K562 (cell line): ENCODE measurements around the gene CERS6. TPM values are rescaled to one million over a fixed set of nuclear protein-coding genes. Genes with fewer than 3 reads are reported as not detected.

Source experiments
- ATAC-seq: fragments of 200-7000 bp; cut with Tn5 transposase; 3 replicates; pipeline ENCODE4 v1.9.1; 2020; ENCODE audit warnings: moderate library complexity
- BruUV-seq: library from RNA; stranded (reverse); fragments of 400-500 nt; replicated peaks from 2 replicates; lab custom pipeline; 2021; lab: Mats Ljungman, UMichigan
- CTCF ChIA-PET: fragments of 300-600 bp; formaldehyde crosslinking; extraction: SDS; loops from one replicate; lab custom pipeline; 2021; ENCODE audit warnings: low intra/inter-chr PET ratio; lab: Yijun Ruan, JAX
- POLR2A ChIA-PET: fragments of 300-600, 350-650 bp; sonication (Branson Sonifier 250); formaldehyde crosslinking; extraction: SDS; loops from one replicate; lab custom pipeline; 2021; ENCODE audit warnings: antibody characterized with exemption, inconsistent platforms; lab: Yijun Ruan, JAX
- DNase-seq, 4 experiments: peaks; one replicate each; pipeline versions ENCODE4 v3.0.0 to v3.0.0-alpha.2; 2011 to 2018; ENCODE audit warnings: low spot score in 3 of 4, mixed read lengths in 3 of 4; ENCODE audit errors: extremely low read depth in 1 of 4
- FAIRE-seq: peaks from 2 replicates; lab custom pipeline; 2011; peaks lifted over from hg19 to GRCh38; lab: Jason Lieb, UNC
- H2AFZ ChIP-seq: 2 replicates; pipeline ENCODE4 v1.6.0; 2011; ENCODE audit warnings: low read depth, low read length, control low read depth, inconsistent platforms
- H3K27ac ChIP-seq: fragments of 200-600 bp; 3 replicates; pipeline ENCODE4 v1.8.0; 2011; ENCODE audit warnings: low read depth, mild to moderate bottlenecking, control low read depth, inconsistent platforms, low read length, moderate library complexity, mixed read lengths; ENCODE audit errors: extremely low read depth
- H3K27me3 ChIP-seq, 2 experiments: fragments of 300-600 bp in 1 of 2; 2 replicates in 1 of 2; 3 replicates in 1 of 2; pipeline versions ENCODE4 v1.6.0 to v1.8.0; 2011; ENCODE audit warnings: inconsistent platforms in 2 of 2, low read length in 2 of 2, mild to moderate bottlenecking in 1 of 2, mixed read lengths in 1 of 2, moderate library complexity in 1 of 2; ENCODE audit not compliant: control insufficient read depth in 2 of 2, insufficient read depth in 2 of 2
- H3K36me3 ChIP-seq: fragments of 300-600 bp; 3 replicates; pipeline ENCODE4 v1.8.0; 2011; ENCODE audit warnings: mild to moderate bottlenecking, low read length, inconsistent platforms; ENCODE audit not compliant: control insufficient read depth, insufficient read depth
- H3K4me1 ChIP-seq, 2 experiments: fragments of 200-600 bp in 1 of 2; replicated peaks in 1 of 2; 2 replicates in 1 of 2; 3 replicates in 1 of 2; pipeline versions ENCODE4 v1.5.1 to v1.8.0; 2011; ENCODE audit warnings: inconsistent platforms in 2 of 2, low read length in 2 of 2, mild to moderate bottlenecking in 1 of 2, mixed read lengths in 1 of 2, moderate library complexity in 1 of 2; ENCODE audit not compliant: control insufficient read depth in 2 of 2, insufficient read depth in 2 of 2
- H3K4me2 ChIP-seq: 2 replicates; pipeline ENCODE4 v1.6.1; 2011; ENCODE audit warnings: low read length, control low read depth, inconsistent platforms, mixed read lengths; ENCODE audit not compliant: insufficient read depth
- H3K4me3 ChIP-seq: fragments of 200-600 bp; sonication (generic), shearing (Covaris generic); 2 replicates; pipeline ENCODE4 v1.5.1; 2016; ENCODE audit warnings: control low read depth, inconsistent platforms
- H3K79me2 ChIP-seq: fragments of 200-600 bp; 3 replicates; pipeline ENCODE4 v1.8.0; 2011; ENCODE audit warnings: low read length, inconsistent platforms; ENCODE audit not compliant: control insufficient read depth, insufficient read depth
- H3K9ac ChIP-seq, 2 experiments: 2 replicates each; pipeline versions ENCODE4 v1.6.0 to v1.6.1; 2011; ENCODE audit warnings: low read depth in 2 of 2, low read length in 2 of 2, control low read depth in 1 of 2, inconsistent platforms in 1 of 2, mild to moderate bottlenecking in 1 of 2, mixed read lengths in 1 of 2; ENCODE audit not compliant: insufficient read depth in 1 of 2
- H3K9me1 ChIP-seq: one replicate; pipeline ENCODE4 v1.6.0; 2011; ENCODE audit warnings: inconsistent platforms, mild to moderate bottlenecking, low read length, moderate library complexity; ENCODE audit not compliant: control insufficient read depth, insufficient read depth
- H3K9me3 ChIP-seq: replicated peaks from 2 replicates; pipeline ENCODE4 v1.5.1; 2011; ENCODE audit warnings: low read depth, low read length, inconsistent platforms; ENCODE audit not compliant: control insufficient read depth, insufficient read depth
- H4K20me1 ChIP-seq: replicated peaks from 2 replicates; pipeline ENCODE4 v1.6.1; 2011; ENCODE audit warnings: low read length, inconsistent platforms, mixed read lengths; ENCODE audit not compliant: control insufficient read depth, insufficient read depth
- CHD2 ChIP-seq: IDR thresholded peaks from 2 replicates; pipeline ENCODE4 v1.6.1; 2011; ENCODE audit warnings: low read depth, low read length
- EZH2 ChIP-seq: IDR thresholded peaks from 2 replicates; pipeline ENCODE4 v1.6.1; 2012; ENCODE audit warnings: low read depth, mild to moderate bottlenecking, inconsistent platforms, low read length, borderline replicate concordance
- FOXP4 ChIP-seq: sonication (generic); formaldehyde crosslinking; IDR thresholded peaks from 2 replicates; pipeline ENCODE4 v1.8.0; 2022; ENCODE audit warnings: mild to moderate bottlenecking, missing genetic modification reagents, borderline replicate concordance
- GTF2F1 ChIP-seq: IDR thresholded peaks from 2 replicates; pipeline ENCODE4 v1.6.1; 2011; ENCODE audit warnings: low read depth, low read length, improper control_type of control experiment
- MAZ ChIP-seq, 2 experiments: fragments of 450-650 bp in 1 of 2; sonication (generic) in 1 of 2; formaldehyde crosslinking; IDR thresholded peaks in 1 of 2; conservative IDR thresholded peaks in 1 of 2; 2 replicates each; pipeline versions ENCODE4 v1.4.0 to v1.5.0; 2020; ENCODE audit warnings: mild to moderate bottlenecking in 1 of 2, missing genetic modification reagents in 1 of 2
- MIER1 ChIP-seq: fragments of 450-650 bp; IDR thresholded peaks from 2 replicates; pipeline ENCODE4 v1.6.1; 2016; ENCODE audit warnings: antibody characterized with exemption, mild to moderate bottlenecking, low read depth
- NELFE ChIP-seq: IDR thresholded peaks from 2 replicates; pipeline ENCODE4 v1.6.1; 2011; ENCODE audit warnings: mild to moderate bottlenecking; ENCODE audit not compliant: insufficient read depth, insufficient read length
- NR2F6 ChIP-seq: fragments of 450-650 bp; formaldehyde crosslinking; IDR thresholded peaks from 2 replicates; pipeline ENCODE4 v1.4.0; 2020; ENCODE audit warnings: mild to moderate bottlenecking
- RERE ChIP-seq: sonication (generic); formaldehyde crosslinking; IDR thresholded peaks from 2 replicates; pipeline ENCODE4 v1.8.0; 2023; ENCODE audit warnings: missing genetic modification reagents, mild to moderate bottlenecking, borderline replicate concordance
- SMAD3 ChIP-seq: fragments of 450-650 bp; formaldehyde crosslinking; conservative IDR thresholded peaks from 2 replicates; pipeline ENCODE4 v1.4.0; 2020; ENCODE audit warnings: mild to moderate bottlenecking
- TAF7 ChIP-seq: fragments of 450-650 bp; IDR thresholded peaks from 2 replicates; pipeline ENCODE4 v1.6.1; 2016; ENCODE audit warnings: missing genetic modification characterization, missing compliant biosample characterization
- TCF7L2 ChIP-seq: fragments of 150-350 bp; IDR thresholded peaks from 2 replicates; pipeline ENCODE4 v1.6.1; 2016; ENCODE audit warnings: low read depth, mild to moderate bottlenecking, low read length, moderate library complexity
- ZNF3 ChIP-seq: fragments of 250-450 bp; sonication (Bioruptor Pico); IDR thresholded peaks from 2 replicates; pipeline ENCODE4 v1.5.0; 2021; ENCODE audit warnings: mild to moderate bottlenecking, moderate library complexity
- ZNF57 ChIP-seq: fragments of 450-650 bp; formaldehyde crosslinking; IDR thresholded peaks from 2 replicates; pipeline ENCODE4 v1.4.0; 2020; ENCODE audit warnings: mild to moderate bottlenecking, moderate library complexity
- ZNF79 ChIP-seq: fragments of 250-450 bp; sonication (Bioruptor Pico); IDR thresholded peaks from 2 replicates; pipeline ENCODE4 v1.4.0; 2020; ENCODE audit warnings: low read depth, mild to moderate bottlenecking, moderate library complexity
- WGBS: fragments of 100-300 bp; shearing (Covaris generic); methylation state at CpG from one replicate; pipeline ENCODE4 v1.1.6; 2016; ENCODE audit warnings: low coverage, mixed read lengths; ENCODE audit not compliant: insufficient coverage; ENCODE audit errors: missing lambda C conversion rate; 5-methylcytosine and 5-hydroxymethylcytosine counted together
- in situ Hi-C: fragments of 300-500 bp; cut with MboI; formaldehyde crosslinking; loops from 4 replicates; pipeline ENCODE4 v1.15.0; 2018; ENCODE audit warnings: inconsistent platforms, mixed read lengths
- intact Hi-C: fragments of 100-400 bp; cut with micrococcal nuclease; formaldehyde crosslinking; loops from 2 replicates; pipeline ENCODE4 v1.14.2; 2022
- polyA plus RNA-seq, 8 experiments: library from polyadenylated mRNA; depleted of rRNA in 4 of 8; stranded (reverse) in 5 of 8; unstranded in 3 of 8; fragments of >200 nt; fragmentation: Nextera tagmentation in 2 of 8; fragmentation: Illumina TruSeq in 1 of 8; extraction: Ambion mirVana in 2 of 8; extraction: Trizol in 1 of 8; gene quantifications; 2 replicates each; pipeline versions ENCODE4 v1.2.1 to v1.2.3, GENCODE V29; 2011 to 2014; ENCODE audit warnings: inconsistent platforms in 1 of 8, missing spikeins in 1 of 8
- total RNA-seq, 7 experiments: library from RNA; depleted of rRNA in 6 of 7; stranded (reverse); fragments of >200 nt in 6 of 7; fragmentation: Illumina TruSeq in 2 of 7; extraction: Trizol in 2 of 7; gene quantifications; 2 replicates each; pipeline versions ENCODE4 v1.2.1 to v1.2.3, GENCODE V29; 2011 to 2021; ENCODE audit warnings: low replicate concordance in 1 of 7

Gene CERS6
- total and polyA plus RNA-seq, 9 of the 15 experiments (the other 6 are each of a cell fraction or from before 2014, with no cell fraction given): 1.6 to 13.6 (median 11.4) TPM

- Histone ChIP-seq H3K4me3 (no peak overlapping the region), H3K9me1 (no peaks in the 10 kb centered on the region), H3K27me3 (no peaks in the 10 kb centered on the region), H3K4me2 (no peak overlapping the region), H3K9me3 (no peaks in the 10 kb centered on the region), H4K20me1 (no peaks in the 10 kb centered on the region), H2AFZ (no peak overlapping the region), H3K9ac (no peak overlapping the region), H3K79me2 (no peaks in the 10 kb centered on the region), H3K4me1 (no peaks in the 10 kb centered on the region), H3K27ac (no peak overlapping the region), H3K36me3 (no peaks in the 10 kb centered on the region)
- ChIA-PET CTCF (no interaction called here), POLR2A (interaction anchor here (1.2 kb wide), 1 partner anchor 17 kb away, joined by 3 read pairs; no protein-coding TSS in a partner anchor)
- DNase-seq (no peak), FAIRE-seq (no peak), ATAC-seq (no peak)
- 59% methylated on average over 2 of the region's 2 CpGs for WGBS
- BruUV-seq: no TSS peak
- intact Hi-C loops: no loop called here
- in situ Hi-C loops: no loop called here
- TF ChIP-seq CHD2 (no peak), TAF7 (tag) (no peak), TCF7L2 (no peak), NELFE (no peak), ZNF3 (CRISPR knock-in tag) (no peak), RERE (no peak), MAZ (CRISPR knock-in tag; conservative IDR thresholded peaks at IDR 0.05 in 1 of 2, IDR thresholded peaks at IDR 0.05 in 1 of 2) (no peak), MIER1 (no peak), EZH2 (no peak), SMAD3 (no peak), ZNF79 (CRISPR knock-in tag) (no peak), NR2F6 (no peak), ZNF57 (CRISPR knock-in tag) (no peak), FOXP4 (CRISPR knock-in tag) (no peak), GTF2F1 (no peak)
Measured at GRCh38 chr2:168613551-168613950, 157.5 kb downstream of the CERS6 start.
